ENCODE measurements around the gene MBNL2.

DNA sequence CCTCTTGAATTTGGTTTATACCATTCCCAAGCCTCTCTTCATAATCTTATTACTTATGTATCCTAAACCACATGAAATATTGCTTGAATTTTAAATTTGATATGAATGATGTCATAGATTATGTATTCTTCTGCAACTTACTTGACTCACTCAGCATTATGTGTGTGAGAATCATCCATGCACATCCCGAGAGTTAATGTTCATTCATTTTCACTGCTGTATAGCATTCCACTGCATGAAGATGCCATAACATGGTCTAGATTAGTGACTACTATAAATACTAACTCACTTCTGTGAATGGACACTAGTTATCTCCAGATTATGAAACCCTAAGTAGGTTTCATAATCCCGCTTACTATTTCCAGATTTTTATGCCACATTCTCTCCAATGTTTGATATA is 186.8 kb downstream of the MBNL2 start:
- no peak for TF ChIP-seq CTCF (IDR thresholded peaks at IDR 0.05; ENCODE audit: insufficient read depth, low read length, poor library complexity, severe bottlenecking)
- TF ChIP-seq EZH2phosphoT487 (conservative IDR thresholded peaks at IDR 0.05; ENCODE audit: low read length): no peak
